GM12801 (cell line): ENCODE measurements around the gene RXRB.

Experiments
- TF ChIP-seq, protein P1 (sequence below): IDR thresholded peaks from one replicate; pipeline ENCODE4 v1.5.1; 2011; ENCODE audit warnings: control low read depth; ENCODE audit not compliant: insufficient read length; ENCODE audit errors: extremely low read depth

Gene RXRB

DNA sequence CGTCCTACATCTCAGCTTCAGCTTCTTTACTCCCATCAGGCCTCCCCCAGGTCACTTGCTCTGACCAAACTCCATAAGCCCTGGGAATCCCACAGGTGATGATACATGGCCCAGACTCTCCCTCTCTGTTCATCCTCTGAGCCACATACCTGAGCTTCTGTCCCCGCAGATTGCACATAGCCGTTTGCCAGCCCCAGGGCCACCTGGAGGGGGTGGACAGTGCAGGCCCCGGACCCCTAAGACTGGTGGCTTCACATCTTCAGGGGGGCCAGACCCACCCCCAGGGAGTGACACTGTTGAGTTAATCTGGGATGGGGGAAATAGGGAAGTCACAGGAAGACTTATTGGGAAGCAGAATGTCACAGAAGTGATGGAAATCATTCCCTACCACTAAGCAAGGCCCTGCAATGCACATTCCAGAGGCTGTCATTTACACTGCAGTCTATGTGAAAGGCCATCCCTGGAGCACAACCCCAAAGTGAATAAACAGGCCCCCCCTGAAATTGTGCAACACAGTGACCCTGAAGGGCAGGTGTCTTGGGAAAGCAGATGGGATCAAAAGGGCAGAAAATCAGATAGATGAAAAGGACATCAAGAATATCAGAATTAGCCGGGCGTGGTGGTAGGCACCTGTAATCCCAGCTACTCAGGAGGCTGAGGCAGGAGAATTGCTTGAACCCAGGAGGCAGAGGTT lies 2.2 kb downstream of the RXRB start:
- TF ChIP-seq, protein P1, sequence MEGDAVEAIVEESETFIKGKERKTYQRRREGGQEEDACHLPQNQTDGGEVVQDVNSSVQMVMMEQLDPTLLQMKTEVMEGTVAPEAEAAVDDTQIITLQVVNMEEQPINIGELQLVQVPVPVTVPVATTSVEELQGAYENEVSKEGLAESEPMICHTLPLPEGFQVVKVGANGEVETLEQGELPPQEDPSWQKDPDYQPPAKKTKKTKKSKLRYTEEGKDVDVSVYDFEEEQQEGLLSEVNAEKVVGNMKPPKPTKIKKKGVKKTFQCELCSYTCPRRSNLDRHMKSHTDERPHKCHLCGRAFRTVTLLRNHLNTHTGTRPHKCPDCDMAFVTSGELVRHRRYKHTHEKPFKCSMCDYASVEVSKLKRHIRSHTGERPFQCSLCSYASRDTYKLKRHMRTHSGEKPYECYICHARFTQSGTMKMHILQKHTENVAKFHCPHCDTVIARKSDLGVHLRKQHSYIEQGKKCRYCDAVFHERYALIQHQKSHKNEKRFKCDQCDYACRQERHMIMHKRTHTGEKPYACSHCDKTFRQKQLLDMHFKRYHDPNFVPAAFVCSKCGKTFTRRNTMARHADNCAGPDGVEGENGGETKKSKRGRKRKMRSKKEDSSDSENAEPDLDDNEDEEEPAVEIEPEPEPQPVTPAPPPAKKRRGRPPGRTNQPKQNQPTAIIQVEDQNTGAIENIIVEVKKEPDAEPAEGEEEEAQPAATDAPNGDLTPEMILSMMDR = no peak

DNA sequence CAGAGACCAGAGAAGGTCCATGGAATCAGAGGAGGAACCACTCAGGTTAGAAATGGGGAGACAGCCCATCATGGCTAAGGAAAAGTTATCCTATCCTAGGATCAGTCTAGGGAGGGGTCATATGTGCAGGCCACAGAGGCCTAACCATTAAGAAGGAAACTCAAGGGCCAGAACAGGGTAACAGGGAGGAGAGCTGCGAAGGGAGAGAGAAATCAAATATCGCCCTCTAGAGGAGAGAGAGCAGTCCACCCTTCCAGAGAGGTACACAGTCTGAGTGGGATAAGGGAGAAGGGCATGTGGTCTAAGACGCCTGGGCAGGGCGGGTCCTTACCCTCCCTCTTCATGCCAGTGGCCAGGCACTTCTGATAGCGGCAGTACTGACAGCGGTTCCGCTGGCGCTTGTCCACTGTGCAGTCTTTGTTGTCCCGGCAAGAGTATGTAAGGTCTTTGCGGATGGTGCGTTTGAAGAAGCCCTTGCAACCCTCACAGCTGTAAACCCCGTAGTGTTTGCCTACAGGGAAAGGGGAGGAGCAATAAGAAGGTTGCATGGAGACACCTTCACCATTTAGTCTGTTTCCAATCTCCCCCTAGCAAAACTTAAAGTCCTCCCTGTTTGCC lies 2.9 kb downstream of the RXRB start:
- TF ChIP-seq, protein P1 = no peak

DNA sequence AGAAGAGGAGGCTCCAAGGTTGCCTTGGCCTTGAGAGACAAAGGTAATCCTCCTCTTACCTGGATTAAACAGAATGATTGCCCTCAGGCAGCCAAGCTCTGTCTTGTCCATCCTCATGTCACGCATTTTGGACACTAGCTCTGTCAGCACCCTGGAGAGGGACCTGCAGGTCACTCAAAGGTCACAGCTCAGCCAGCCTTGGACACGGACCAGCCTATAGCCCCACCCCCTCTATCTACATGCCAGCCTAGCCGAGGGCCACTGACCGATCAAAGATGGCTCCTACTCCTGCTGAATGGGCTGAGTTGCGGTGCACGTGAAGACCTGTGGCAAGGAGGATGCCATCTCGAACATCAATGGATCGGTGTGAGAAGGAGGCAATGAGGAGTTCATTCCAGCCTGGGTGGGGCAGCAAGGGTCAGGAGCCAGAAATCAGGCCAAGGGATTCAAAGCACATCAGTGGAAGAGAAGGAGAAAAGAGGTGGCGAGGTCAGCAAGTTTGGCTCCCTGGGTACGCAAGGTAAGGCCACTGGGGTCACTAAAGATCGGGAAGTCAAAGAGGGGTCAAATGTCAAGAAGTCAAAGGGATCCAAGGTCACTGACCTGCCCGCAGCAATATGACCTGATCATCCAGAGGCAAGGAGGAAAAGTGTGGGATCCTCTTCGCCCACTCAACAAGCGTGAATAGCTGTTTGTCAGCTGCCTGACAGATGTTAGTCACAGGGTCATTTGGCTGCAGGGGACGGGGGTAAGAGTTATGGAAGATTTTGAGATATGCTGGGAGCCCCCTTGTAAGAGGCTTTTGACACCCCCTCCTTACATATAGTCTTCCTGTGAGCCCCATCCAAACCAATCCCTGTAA lies 4.9 kb downstream of the RXRB start:
- TF ChIP-seq, protein P1 = no peak

DNA sequence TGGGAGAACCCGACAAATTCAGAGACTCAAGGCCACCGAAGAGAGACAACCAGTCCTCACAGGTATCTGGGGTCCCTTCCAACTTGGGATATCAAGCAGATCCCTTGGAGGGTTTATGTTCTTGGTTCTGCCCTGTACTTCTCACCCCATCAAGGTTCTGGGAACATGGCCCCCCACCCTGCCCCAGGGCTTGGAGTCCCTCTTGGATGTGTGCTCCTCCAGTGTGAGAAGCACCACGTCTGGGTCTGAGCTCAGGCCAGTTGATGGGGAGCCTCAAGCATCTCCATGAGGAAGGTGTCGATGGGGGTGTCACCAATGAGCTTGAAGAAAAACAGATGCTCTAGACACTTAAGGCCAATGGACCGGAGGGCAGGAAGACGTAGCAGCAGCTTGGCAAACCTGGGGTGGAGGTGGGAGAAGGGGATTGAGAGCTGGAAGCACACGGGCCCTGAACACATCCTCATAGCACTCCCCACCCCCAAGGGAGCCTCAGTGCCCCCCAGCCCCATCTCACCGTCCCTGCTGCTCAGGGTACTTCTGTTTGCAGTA lies 6.0 kb downstream of the RXRB start:
- TF ChIP-seq, protein P1 = no peak

DNA sequence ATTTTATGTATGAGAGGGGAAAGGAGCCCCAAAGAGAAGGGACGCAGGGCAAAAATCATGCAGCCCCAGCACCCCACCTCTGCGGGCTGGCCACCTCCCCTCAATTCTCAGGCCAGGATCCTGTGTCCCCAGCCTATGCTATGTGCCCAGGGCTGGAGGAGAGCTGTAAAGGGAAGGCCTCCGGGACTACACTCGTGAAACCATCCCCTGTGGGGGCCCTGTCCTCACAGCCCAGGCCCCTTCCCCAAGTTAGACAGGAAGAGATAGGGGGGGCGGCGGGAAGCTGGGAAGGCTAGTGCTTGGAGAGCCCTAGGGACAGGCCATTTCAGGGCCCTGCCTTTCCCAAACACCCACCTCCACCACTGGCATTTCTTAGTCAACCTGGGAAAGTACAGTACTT lies 6.8 kb downstream of the RXRB start:
- TF ChIP-seq, protein P1 = no peak

DNA sequence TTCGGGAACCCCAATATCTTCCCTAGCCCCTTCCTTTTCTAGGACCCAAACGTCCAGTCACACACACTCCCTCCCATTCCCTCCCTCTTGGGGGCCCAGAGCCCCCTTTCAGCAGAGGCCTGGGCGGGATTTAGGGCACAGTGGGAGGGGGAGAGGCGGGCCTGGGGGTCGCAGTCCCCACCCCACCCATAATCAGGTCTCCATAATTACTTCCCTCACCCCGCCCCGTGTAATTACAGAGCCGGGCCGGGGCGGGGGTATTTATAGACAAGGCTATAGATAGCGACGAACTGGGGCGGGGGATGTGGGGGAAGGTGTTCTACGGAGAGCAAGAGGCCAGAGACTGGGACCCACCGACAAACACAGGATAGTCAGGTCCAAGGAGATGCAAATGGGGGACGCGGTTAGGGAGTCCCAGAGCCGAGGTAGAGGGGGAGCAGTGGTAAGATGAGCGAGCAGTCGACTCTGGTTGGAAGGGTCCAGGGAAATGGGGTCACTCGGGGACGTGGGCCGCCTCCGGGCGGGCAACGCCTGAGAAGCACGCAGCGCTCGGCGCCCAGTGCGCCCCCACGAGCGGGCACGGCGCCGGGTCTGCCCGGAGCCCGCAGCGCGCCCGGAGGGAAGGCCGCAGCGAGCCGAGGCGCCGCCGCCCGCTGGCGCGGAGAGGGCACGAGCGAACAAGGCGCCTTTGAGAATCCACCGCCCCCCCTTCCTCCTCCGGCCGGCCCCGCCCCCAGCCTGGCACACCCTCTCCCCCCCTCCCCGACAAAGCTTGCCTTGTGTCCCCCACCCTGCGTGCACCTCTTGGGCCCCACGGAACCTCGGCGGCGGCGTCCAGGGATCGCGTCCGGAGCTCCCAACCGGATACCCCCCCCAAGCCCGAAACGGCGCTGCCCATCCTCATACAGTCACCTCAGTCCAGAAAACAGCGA lies 7.5 kb downstream of the RXRB start:
- TF ChIP-seq, protein P1 = no peak
